HG03439 (cell line): ENCODE results near the gene IFITM1.
"Not testable (repeated sequence)": the region's sequence is repeated elsewhere in the genome, so short reads cannot be mapped to it uniquely, and the experiment has no call there.

ENCODE experiments used
- ATAC-seq: cut with Tn5 transposase; IDR thresholded peaks from one replicate; pipeline ENCODE4 v1.9.1; 2021; ENCODE audit warnings: mild to moderate bottlenecking, moderate library complexity; ENCODE audit not compliant: unreplicated experiment

IFITM1 gene

GRCh38 chr11:308740-309665 lies 4.8 kb upstream of the IFITM1 start:
- ATAC-seq: not testable (repeated sequence)

- not testable (repeated sequence) for ATAC-seq
Measured at GRCh38 chr11:309979-310572, 3.8 kb upstream of the IFITM1 start.

GRCh38 chr11:311013-311748 lies 2.7 kb upstream of the IFITM1 start:
- ATAC-seq: not testable (repeated sequence)

- no peak for ATAC-seq
Measured at GRCh38 chr11:312092-312816, 1.6 kb upstream of the IFITM1 start.

GRCh38 chr11:313304-313786 lies 495 bp upstream of the IFITM1 start:
- no peak for ATAC-seq

GRCh38 chr11:314554-314875 lies 675 bp downstream of the IFITM1 start:
- ATAC-seq: not testable (repeated sequence)

GRCh38 chr11:315051-315481 lies 1.2 kb downstream of the IFITM1 start:
- ATAC-seq: no peak

- no peak for ATAC-seq
Measured at GRCh38 chr11:315516-315994, 1.7 kb downstream of the IFITM1 start.

- no peak for ATAC-seq
Measured at GRCh38 chr11:316031-316701, 2.3 kb downstream of the IFITM1 start.

- ATAC-seq: no peak
Measured at GRCh38 chr11:316891-317301, 3.1 kb downstream of the IFITM1 start.

- ATAC-seq: peak; percentile 4
Measured at GRCh38 chr11:317668-318404, 4.0 kb downstream of the IFITM1 start.

- ATAC-seq: peak; percentile 42
Measured at GRCh38 chr11:318405-319120, 4.7 kb downstream of the IFITM1 start.

GRCh38 chr11:319121-319887 lies 5.5 kb downstream of the IFITM1 start:
- not testable (repeated sequence) for ATAC-seq

GRCh38 chr11:319888-320273 lies 6.0 kb downstream of the IFITM1 start:
- ATAC-seq: not testable (repeated sequence)

- ATAC-seq: no peak
Measured at GRCh38 chr11:324156-324555, 10.3 kb downstream of the IFITM1 start.

- not testable (repeated sequence) for ATAC-seq
Measured at GRCh38 chr11:324593-325517, 11.0 kb downstream of the IFITM1 start.
